GM12801 (cell line): Measurements from ENCODE around the gene LCNL1.

Experiments
- TF ChIP-seq, protein P1 (sequence below): IDR thresholded peaks from one replicate; pipeline ENCODE4 v1.5.1; 2011; ENCODE audit warnings: control low read depth; ENCODE audit not compliant: insufficient read length; ENCODE audit errors: extremely low read depth

Gene LCNL1

DNA sequence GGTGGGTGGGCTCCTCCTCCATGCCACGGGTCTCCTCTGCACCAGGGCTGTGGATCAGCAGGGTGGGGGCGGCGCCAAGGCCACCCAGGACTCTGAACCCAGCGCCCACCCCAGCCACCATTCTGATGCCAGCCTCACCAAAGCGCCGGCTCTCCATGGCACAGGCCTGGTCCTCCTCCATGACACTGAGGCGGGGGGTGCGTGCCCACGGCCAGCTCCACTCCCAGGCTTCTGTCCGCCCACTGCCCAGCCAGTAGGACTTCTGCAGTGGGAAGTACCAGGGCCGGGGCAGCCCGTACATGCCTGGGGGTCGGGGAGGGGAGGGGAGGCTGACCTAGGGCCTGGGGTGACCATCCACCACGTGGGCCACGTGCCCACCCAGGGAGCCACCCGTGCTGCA, 33.6 kb downstream of the LCNL1 start:
- TF ChIP-seq, protein P1, sequence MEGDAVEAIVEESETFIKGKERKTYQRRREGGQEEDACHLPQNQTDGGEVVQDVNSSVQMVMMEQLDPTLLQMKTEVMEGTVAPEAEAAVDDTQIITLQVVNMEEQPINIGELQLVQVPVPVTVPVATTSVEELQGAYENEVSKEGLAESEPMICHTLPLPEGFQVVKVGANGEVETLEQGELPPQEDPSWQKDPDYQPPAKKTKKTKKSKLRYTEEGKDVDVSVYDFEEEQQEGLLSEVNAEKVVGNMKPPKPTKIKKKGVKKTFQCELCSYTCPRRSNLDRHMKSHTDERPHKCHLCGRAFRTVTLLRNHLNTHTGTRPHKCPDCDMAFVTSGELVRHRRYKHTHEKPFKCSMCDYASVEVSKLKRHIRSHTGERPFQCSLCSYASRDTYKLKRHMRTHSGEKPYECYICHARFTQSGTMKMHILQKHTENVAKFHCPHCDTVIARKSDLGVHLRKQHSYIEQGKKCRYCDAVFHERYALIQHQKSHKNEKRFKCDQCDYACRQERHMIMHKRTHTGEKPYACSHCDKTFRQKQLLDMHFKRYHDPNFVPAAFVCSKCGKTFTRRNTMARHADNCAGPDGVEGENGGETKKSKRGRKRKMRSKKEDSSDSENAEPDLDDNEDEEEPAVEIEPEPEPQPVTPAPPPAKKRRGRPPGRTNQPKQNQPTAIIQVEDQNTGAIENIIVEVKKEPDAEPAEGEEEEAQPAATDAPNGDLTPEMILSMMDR: no peak

- TF ChIP-seq, protein P1: no peak
These were observed 34.3 kb downstream of the LCNL1 start for GRCh38 chr9:137017071-137017470.

DNA sequence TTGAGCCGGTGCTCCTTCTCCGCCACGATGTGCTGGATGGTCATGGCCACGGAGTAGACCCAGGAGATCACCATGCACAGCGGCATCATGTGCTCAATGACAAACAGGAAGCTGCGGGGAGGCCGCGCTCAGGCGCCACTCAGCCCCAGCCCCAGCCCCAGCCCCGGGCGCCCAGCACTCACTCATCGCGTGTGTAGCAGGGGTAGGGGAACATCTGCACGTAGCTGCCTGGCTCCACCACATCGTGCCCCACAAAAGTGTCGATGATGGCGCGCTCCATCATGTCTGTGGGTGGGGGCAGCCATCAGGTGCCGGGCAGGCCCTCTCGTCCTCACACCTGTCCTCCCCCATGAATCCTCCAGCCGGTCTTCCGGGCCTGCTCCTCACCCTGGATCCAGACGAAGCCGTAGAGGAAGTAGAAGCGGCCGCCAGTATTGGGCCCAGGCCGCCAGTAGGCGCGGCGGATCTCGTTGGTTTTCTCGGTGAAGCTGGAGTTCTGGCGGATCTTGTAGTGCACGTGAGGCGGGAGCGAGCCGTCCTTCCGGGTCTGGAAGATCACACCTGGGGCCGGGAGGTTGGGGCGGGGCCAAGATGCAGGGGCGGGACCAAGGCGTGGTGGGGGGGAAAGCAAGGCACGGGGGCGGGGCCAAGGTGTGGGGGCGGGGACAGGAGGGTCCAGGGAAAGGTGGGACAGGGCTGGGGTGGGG, 35.2 kb downstream of the LCNL1 start:
- TF ChIP-seq, protein P1: no peak

- TF ChIP-seq, protein P1: no peak
These were observed 36.2 kb downstream of the LCNL1 start for GRCh38 chr9:137018761-137019559.

GRCh38 chr9:137019891-137020683, 37.3 kb downstream of the LCNL1 start:
- TF ChIP-seq, protein P1: no peak

- TF ChIP-seq, protein P1: no peak
These were observed 38.2 kb downstream of the LCNL1 start for GRCh38 chr9:137020771-137021567.

- TF ChIP-seq, protein P1: no peak
These were observed 38.8 kb downstream of the LCNL1 start for GRCh38 chr9:137021568-137021978.
